GM13977 (cell line): ENCODE data around the gene EHMT1.

Source experiments
- DNase-seq: peaks from one replicate; pipeline ENCODE4 v3.0.0; 2012; ENCODE audit warnings: low spot score
- in situ Hi-C: fragments of 300-500 bp; cut with MboI; formaldehyde crosslinking; loops from one replicate; pipeline ENCODE4 v1.12.0; 2022; ENCODE audit warnings: low sequenced_read_pairs, low pct_unique_long_range_greater_than_20kb, mixed read lengths, inconsistent platforms; ENCODE audit not compliant: unreplicated experiment
- TF ChIP-seq, protein P1 (sequence below): IDR thresholded peaks from 2 replicates; pipeline ENCODE4 v1.5.1; 2012; ENCODE audit warnings: mild to moderate bottlenecking, control low read depth; ENCODE audit not compliant: insufficient read depth; ENCODE audit errors: extremely low read depth, missing control alignments

EHMT1 gene

DNA sequence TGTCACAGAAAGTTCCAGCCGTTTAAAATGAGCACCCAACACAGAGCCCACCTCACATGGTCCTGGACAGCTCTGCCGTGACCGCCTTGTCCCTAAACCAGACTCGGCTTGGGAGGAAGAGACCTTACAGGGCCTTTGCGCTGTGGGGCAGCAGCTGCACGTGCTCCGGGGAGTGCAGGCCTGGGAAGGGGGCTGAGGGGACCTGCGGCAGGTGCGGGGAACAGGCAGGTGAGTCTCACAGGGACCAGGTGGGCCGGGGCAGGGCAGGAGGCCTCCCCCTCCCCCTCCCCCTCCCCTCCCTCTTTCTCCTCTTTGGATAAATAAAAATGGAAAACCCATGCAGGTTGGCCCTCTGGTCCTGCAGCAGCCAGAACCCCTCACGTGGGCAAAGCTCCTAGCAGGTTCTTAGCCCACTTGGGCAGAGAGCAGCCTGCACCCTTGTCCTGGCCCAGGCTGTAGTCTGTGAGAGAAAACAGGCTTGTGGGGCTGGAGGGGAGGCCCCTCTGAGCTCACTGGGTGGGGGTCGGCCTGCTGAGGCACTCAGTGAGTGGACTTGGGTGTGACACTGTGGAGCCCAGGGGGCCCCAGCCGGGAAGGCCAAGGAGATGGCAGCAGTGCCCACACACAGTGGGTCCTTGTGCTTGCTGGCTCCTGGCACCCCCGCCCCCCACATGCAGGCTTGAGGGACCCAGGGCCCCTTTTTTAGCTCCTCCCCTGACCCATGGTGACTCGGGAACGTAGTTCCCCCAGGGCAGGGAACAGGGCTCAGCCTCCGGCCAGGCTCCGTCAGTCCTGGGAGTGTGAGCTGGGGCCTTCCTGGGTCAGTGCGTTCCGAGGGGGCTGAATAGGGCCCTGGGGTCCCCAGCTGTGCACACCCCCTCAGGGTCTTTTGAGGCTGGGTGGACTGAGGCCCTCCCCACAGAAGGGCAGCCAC lies 218.8 kb downstream of the EHMT1 start:
- in situ Hi-C loops, result no loop called here
- DNase-seq, result no peak
- TF ChIP-seq, protein P1, sequence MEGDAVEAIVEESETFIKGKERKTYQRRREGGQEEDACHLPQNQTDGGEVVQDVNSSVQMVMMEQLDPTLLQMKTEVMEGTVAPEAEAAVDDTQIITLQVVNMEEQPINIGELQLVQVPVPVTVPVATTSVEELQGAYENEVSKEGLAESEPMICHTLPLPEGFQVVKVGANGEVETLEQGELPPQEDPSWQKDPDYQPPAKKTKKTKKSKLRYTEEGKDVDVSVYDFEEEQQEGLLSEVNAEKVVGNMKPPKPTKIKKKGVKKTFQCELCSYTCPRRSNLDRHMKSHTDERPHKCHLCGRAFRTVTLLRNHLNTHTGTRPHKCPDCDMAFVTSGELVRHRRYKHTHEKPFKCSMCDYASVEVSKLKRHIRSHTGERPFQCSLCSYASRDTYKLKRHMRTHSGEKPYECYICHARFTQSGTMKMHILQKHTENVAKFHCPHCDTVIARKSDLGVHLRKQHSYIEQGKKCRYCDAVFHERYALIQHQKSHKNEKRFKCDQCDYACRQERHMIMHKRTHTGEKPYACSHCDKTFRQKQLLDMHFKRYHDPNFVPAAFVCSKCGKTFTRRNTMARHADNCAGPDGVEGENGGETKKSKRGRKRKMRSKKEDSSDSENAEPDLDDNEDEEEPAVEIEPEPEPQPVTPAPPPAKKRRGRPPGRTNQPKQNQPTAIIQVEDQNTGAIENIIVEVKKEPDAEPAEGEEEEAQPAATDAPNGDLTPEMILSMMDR, result no peak

DNA sequence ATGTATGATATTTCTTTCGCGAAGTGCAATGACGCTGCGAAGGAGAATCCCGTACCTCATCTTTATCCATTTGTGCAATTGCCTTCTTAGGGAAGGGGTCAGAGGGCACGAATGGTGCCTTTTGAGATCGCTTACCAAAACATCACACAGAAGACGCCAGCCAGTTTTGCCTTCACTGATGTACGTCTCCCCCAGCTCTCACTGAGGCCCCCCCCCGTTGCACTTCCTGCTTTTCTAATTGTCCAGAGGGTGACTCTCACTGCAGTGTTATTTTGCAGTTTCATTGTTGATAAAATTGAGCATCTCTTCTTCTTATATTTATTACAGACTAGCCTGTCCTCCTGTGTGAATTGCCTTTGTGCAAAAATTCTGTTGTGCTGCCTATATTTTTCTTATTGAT lies 219.8 kb downstream of the EHMT1 start:
- in situ Hi-C loops, result no loop called here
- TF ChIP-seq, protein P1, result no peak
- DNase-seq, result no peak

DNA sequence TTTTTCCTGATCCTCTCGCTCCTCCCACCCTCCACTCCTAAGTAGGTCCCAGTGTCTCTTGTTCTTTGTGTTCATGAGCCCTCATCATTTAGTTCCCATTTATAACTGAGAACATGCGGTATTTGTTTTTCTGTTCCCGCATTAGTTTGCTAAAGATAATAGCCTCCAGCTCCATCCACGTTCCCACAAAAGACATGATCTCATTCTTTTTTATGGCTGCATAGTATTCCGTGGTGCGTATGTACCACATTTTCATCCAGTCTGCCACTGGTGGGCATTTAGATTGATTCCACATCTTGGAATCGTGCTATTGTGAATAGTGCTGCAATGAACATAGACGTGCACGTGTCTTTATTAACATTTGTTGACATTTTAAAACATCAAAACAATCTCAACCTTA lies 224.6 kb downstream of the EHMT1 start:
- TF ChIP-seq, protein P1, result no peak
- in situ Hi-C loops, result no loop called here
- no peak for DNase-seq

DNA sequence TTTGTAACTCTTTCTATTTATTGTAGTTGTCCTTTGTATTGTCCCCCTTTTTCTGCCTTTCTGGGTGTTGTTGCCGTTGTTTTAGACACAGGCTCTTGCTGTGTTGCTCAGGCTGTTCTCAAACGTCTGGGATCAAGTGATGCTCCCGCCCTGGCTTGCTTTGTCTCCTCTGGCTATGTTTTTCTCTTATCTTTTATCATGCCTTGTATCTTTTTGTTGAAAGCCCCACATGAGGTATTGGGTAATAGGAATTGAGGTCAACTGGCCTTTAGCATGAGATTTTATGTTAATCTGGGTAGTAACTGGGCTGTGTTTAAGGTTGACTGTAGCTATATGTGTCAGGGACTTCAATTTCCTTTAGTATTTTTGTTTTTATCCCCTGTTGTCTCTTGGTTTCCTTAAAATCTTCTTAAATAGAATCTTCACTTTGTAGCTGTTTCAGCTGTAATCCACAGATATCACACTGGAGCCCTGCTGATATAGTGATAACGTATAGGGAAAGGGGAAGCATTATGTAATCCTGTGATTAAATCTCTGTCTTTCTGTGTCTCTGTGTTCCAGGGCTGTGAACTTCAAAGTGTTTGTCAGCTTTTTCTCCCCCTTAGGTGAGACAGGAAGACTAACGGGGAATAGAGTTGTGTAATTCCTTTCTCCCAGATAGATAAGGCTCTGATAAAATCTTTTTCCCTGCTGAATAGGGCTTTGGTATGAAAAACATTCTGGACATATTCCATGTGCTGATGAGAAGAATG lies 232.9 kb downstream of the EHMT1 start:
- TF ChIP-seq, protein P1, result no peak
- in situ Hi-C loops, result no loop called here
- DNase-seq, result no peak

- TF ChIP-seq, protein P1, result no peak
- in situ Hi-C loops, result no loop called here
- no peak for DNase-seq
Measured at GRCh38 chr9:137853392-137853995, 234.7 kb downstream of the EHMT1 start.

GRCh38 chr9:137860361-137860760 lies 241.6 kb downstream of the EHMT1 start:
- no peak for DNase-seq
- in situ Hi-C loops, result no loop called here
- TF ChIP-seq, protein P1, result no peak
